T-helper 2 cell (primary cell): ENCODE measurements around the gene LCA5L.

Experiments
- DNase-seq, 5 experiments: peaks; one replicate each; pipeline versions ENCODE4 v3.0.0 to v3.0.0-alpha.2; 2012 to 2022
- total RNA-seq, 2 donors: gene quantifications; one replicate each; lab custom pipeline; 2026; lab: John Stamatoyannopoulos, UW

Gene LCA5L
- 0 reads per million in 2 donors for total RNA-seq

DNA sequence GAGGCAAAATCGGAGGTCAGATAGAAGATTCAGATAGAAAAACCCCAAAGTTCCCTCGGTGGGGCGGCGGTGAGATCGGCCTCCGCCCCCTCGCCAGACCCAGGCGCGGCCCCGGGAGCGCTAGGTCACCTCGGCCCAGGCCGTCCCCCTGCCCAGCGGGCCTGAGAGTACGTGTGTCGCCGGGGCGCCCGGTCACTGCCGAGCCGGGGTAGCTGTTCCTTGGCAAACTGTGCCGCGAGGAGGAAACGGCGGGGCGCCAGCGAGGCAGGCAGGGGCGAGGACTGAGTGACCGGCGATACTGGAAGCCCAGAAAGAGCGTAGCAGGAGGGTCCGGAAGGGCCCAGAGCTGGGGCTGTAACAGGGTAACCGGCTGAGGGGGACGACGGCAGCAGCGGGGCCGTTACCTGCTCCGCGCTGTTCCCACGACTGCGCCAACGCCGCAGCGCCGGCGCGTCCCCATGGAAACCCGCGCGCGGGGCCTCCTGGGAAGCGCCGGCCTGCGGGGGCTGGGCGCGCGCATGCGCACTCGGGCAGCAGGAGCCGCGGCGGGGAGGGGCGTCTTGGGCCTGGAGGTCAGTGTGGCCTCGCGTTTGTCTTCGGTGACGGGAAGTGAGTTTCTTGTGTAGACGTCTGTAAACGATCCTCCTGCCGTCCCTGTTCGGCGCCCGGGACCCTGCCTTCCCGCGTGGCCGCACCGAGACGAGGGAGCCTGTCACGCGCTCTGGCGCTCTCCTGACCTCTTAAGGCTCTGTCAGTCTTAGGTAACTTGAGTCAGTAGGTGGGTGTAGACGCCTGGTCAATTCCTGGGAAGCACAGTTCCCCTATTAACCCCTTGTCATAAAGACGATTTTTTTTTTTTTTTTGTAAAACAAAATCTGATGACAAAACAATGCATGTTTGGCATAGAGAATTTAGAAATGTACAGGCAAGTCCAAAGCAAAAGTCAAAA, at the start of gene LCA5L:
LCA5L (minus strand) TSS at position 458 of the 949 bp plus-strand sequence. CDS start 17,285 bp downstream, outside the sequence.
- peak; percentile 83 to 91 (median 83) for DNase-seq

DNA sequence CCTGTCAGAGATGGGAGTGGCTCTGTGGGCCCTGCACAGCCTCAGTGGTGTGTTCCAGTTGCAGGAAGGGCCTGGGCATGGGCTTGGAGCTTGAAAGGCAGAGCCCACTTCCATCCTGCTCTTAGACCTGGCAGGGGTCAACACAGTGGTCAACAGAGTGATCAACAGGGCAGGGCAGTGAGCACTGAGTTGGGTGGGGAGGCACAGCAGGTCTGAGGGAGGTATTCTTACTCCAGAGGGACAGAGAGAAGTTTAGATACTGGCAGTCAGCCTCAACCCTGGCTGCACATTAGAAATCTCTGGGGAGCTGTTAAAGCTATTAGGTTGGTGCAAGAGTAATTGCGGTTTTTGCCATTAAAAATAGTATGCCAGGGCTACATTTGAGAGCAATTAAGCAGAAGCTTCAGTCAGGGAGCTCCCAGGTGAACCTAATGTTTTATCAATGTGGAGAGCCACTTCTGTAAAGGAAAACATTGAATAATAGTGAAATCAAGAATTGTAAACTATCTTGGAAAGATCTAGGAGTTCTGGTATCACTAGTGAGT, 43.9 kb upstream of the LCA5L start:
- DNase-seq, result no peak

- no peak for DNase-seq
Measured at GRCh38 chr21:39484711-39485276, 39.2 kb upstream of the LCA5L start.

DNA sequence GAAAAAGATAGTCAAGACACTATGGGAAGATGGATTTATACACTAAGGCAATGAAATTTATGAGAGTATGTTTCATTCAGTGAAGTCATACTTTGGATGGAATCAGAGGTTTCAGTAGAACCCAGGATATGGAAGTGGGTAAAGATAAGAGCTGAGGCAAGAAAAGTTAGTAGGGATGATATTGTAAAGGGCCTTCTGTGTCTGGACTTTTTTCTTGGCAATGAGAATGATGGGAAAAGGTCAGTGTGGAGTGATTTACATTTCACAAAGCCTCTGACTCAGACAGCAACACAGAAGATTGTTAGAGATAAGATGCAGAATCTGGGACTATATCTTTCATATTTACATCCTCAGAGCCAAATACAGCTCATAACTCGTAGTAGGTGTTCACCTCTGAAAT, 38.3 kb upstream of the LCA5L start:
- DNase-seq, result no peak

DNA sequence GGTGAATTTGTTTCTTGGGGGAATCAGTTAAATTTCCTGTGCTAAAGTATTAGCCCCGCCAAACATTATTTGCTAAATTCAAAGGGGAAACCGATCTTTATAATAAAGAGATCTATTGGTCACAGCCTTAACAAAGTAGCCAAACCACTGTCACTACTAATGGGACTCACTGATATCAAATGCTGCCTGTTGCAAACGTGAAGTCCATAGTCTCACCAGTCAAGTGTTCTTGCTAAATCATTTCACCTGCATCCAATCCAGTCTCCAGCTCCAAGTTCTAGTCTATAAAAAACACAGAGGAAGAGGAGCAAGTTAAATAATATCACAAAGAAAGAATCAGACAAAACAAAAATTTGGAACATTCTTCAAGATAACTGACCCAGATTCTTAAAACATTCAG, 36.3 kb upstream of the LCA5L start:
- no peak for DNase-seq

GRCh38 chr21:39480271-39480670, 34.7 kb upstream of the LCA5L start:
- no peak for DNase-seq

DNA sequence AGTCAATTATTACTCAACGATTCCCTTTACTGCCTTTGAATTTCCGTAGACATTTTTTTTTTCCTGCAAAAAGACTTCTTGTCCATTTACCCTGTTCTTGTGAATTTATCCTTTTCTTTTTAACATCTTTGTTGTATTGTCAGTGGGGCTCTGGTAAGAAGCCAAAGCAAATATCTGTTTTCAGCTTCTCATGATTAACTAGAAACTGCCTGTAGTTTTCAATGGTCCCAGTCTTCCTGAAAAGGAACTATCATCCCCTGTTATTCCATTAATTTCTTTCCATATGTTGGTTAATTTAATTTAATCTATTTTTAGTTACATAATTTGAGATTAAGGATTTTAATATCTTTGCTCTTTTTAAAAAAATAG, 34.2 kb upstream of the LCA5L start:
- DNase-seq, result no peak

- DNase-seq, result no peak
Measured at GRCh38 chr21:39479164-39479813, 33.7 kb upstream of the LCA5L start.

- no peak for DNase-seq
Measured at GRCh38 chr21:39474611-39475010, 29.0 kb upstream of the LCA5L start.

DNA sequence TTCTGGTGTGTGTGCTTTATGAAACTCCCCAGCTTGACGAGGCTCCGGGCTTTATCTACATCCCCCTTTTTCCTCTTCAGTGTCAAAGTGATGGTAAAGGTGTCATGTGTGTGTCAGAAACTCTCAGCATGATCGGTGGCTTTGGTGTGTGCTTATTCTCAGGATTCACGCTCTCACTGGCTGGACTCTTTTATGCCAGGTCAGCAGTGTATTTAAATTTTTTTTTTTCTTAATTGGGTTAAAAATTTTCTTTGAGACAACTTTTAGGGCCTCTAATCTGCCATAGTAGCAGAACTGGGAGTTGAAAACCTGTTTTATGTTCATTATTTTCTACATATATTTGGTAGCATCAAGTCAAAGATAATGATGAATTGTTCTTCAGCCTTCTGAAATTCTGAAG, 27.2 kb upstream of the LCA5L start:
- no peak for DNase-seq

GRCh38 chr21:39471598-39471997, 26.0 kb upstream of the LCA5L start:
- no peak for DNase-seq

GRCh38 chr21:39468559-39468958, 23.0 kb upstream of the LCA5L start:
- DNase-seq, result no peak

GRCh38 chr21:39467746-39468145, 22.2 kb upstream of the LCA5L start:
- DNase-seq, result no peak

DNA sequence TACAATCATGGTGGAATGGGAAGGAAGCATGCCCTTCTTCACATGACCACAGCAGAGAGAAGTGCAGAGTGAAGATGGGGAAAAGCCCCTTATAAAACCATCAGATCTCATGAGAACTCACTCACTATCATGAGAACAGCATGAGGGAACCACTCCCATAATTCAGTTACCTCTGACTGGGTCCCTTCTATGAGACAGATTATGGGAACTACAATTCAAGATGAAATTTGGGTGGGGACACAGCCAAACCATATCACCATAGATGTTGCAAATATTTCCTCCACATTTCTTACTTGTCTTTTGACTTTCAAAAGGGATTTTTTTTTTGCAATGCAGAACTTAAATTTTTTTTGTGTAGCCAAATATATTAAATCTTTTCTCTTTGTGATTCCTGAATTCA, 21.0 kb upstream of the LCA5L start:
- DNase-seq, result no peak

- no peak for DNase-seq
Measured at GRCh38 chr21:39463308-39463707, 17.7 kb upstream of the LCA5L start.

GRCh38 chr21:39461419-39461818, 15.8 kb upstream of the LCA5L start:
- DNase-seq, result peak in 1 of 5 experiments; percentile 63

DNA sequence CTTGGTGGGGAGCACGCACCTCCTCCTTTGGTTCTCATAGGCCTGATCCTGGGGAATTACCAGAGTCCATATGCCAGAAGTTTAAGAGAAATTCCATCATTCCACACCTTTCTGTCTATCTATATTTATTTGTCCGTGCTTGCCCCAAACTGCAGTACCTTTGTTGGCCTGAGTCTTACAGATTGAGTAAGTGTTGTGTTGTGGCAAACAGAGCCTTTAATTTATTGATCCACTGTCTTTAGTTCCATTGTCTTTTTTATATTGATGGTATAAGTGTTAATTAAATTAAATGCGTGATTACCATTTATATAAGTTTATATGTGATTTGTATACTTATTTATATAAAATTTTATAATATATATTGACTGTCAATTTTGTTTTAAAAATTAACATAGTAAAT, 11.1 kb upstream of the LCA5L start:
- no peak for DNase-seq

DNA sequence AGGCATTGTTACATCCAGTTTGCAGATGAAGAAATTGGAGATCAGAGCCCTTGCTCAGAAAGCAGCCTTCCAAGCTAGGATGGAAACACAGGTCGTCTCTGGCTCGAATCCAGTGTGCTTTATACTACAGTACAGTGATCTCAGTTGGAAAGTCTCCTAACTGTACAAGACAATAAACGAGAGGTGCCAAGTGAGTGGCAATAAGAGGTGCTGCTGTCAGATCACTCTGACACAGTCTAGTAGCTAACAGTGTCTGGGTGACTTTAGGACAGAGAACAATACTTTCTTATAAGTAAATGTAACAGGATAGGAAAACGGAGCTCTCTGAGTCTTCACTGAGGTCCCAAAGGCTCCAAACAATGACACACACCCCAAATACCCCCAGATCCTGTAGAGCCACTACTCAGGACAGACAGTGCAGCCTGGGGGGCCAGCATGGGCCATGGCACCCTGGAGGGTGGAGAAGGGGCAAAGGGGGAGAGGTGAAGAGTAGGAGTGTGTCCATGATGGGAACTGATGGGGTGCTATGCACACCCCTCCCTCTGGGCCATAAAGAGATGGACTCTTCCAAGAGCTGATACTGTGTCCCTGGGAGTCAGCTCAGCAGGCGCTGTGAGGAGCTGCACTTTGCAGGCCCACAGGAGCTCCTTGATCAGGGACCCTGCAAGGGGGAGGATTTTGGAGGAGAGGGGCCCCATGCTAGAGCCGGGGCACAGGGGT, 9.5 kb upstream of the LCA5L start:
- DNase-seq, result no peak

DNA sequence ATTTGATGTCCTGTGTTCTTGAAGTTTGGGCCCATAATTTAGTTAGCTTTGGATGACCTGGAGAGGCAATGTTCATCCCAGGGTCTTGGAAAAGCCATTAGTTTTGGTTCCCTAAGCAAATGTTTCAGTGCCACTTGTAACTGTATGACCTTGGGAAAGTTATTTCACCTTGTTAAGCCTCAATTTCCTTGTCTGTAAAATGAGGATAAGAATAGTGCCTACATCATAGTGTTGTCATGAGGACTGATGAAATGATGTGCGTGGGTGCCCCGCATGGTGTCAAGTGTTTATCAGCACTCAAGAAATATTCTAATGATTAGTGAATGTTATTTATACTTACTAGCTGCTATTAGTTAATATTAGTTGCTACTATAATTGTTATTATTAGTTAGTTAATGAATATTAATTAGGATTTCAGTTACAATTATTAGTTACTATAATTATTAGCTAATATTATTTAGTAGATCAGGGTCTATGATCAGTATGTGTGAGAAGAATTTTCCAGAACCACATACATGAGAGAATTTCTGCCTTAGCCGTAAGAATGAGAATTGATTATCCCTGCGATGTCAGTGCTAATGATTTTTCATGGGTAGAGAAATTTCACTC, 8.1 kb upstream of the LCA5L start:
- DNase-seq, result no peak

DNA sequence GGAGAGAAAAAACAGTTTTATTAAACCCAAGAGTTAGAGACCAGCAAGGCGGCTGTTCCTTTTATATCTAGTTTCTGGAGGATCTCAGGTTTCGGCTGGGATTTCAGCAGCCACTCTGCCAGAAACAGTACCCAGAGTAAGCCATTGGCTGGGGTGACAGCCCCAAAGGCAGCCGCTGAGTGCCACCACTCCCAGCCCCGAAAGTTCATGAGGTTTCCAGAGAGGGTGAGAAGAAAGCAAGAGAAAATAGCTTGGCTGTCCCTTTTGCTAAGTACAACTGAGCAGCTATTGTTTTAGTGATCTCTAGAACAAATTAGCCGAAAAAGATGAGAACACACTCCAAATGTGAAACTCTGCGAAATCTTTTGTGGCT, 7.4 kb upstream of the LCA5L start:
- no peak for DNase-seq

- no peak for DNase-seq
Measured at GRCh38 chr21:39452207-39452969, 6.8 kb upstream of the LCA5L start.
